Endothelial cell of umbilical vein (primary cell): ENCODE results near the gene SMOC2. TPM values are rescaled to one million over a fixed set of nuclear protein-coding genes. Genes with fewer than 3 reads are reported as not detected.
"Not testable (repeated sequence)": the region's sequence is repeated elsewhere in the genome, so short reads cannot be mapped to it uniquely, and the experiment has no call there.

Source experiments
- BruUV-seq: library from RNA; stranded (reverse); fragments of 400-500 nt; replicated peaks from 2 replicates; lab custom pipeline; 2021; lab: Mats Ljungman, UMichigan
- CTCF ChIA-PET: fragments of 300-600, 350-600 bp; sonication (Branson Sonifier 250); formaldehyde crosslinking; loops from one replicate; lab custom pipeline; 2021; ENCODE audit warnings: antibody characterized with exemption, inconsistent platforms; lab: Charles Lee
- POLR2A ChIA-PET: fragments of 300-600, 350-600 bp; sonication (Branson Sonifier 250); formaldehyde crosslinking; loops from one replicate; lab custom pipeline; 2021; ENCODE audit warnings: antibody characterized with exemption, inconsistent platforms; lab: Charles Lee
- DNase-seq: peaks from one replicate; pipeline ENCODE4 v3.0.0-alpha.2; 2011; ENCODE audit warnings: low read depth, low spot score
- FAIRE-seq: peaks from 2 replicates; lab custom pipeline; 2011; peaks lifted over from hg19 to GRCh38; lab: Jason Lieb, UNC
- H2AFZ ChIP-seq: 2 replicates; pipeline ENCODE4 v1.6.0; 2012; ENCODE audit warnings: low read depth, low read length, control low read depth, inconsistent platforms
- H3K27ac ChIP-seq: 2 replicates; pipeline ENCODE4 v1.5.1; 2011; ENCODE audit warnings: low read depth, mild to moderate bottlenecking, control low read depth, low read length, moderate library complexity; ENCODE audit not compliant: insufficient read depth
- H3K27me3 ChIP-seq, 2 experiments: 2 replicates each; pipeline versions ENCODE4 v1.6.0 to v1.6.1; 2011; ENCODE audit warnings: low read length in 2 of 2, mixed read lengths in 1 of 2; ENCODE audit not compliant: control insufficient read depth in 2 of 2, insufficient read depth in 2 of 2
- H3K36me3 ChIP-seq, 2 experiments: 2 replicates in 1 of 2; 3 replicates in 1 of 2; pipeline ENCODE4 v1.5.1; 2011; ENCODE audit warnings: low read length in 2 of 2, mild to moderate bottlenecking in 1 of 2, moderate library complexity in 1 of 2; ENCODE audit not compliant: control insufficient read depth in 2 of 2, insufficient read depth in 2 of 2; ENCODE audit errors: extremely low read depth in 1 of 2
- H3K4me1 ChIP-seq: 3 replicates; pipeline ENCODE4 v1.5.1; 2011; ENCODE audit warnings: mild to moderate bottlenecking, low read length; ENCODE audit not compliant: control insufficient read depth, insufficient read depth; ENCODE audit errors: extremely low read depth
- H3K4me2 ChIP-seq: 2 replicates; pipeline ENCODE4 v1.6.1; 2011; ENCODE audit warnings: low read length, control low read depth, mixed read lengths; ENCODE audit not compliant: insufficient read depth
- H3K4me3 ChIP-seq, 3 experiments: fragments of 200-600 bp in 1 of 3; sonication (generic), shearing (Covaris generic) in 1 of 3; replicated peaks in 1 of 3; 2 replicates each; pipeline ENCODE4 v1.5.1; 2011 to 2016; ENCODE audit warnings: control low read depth in 3 of 3, low read length in 3 of 3, mild to moderate bottlenecking in 2 of 3, inconsistent platforms in 1 of 3, low read depth in 1 of 3, moderate library complexity in 1 of 3; ENCODE audit not compliant: insufficient read depth in 1 of 3
- H3K79me2 ChIP-seq: 2 replicates; pipeline ENCODE4 v1.6.0; 2012; ENCODE audit warnings: low read length, inconsistent platforms; ENCODE audit not compliant: control insufficient read depth, insufficient read depth
- H3K9ac ChIP-seq: replicated peaks from 2 replicates; pipeline ENCODE3; 2011; ENCODE audit warnings: low read length, control low read depth; ENCODE audit not compliant: insufficient read depth; ENCODE audit errors: extremely low read depth
- H3K9me1 ChIP-seq: replicated peaks from 3 replicates; pipeline ENCODE4 v1.6.0; 2011; ENCODE audit warnings: mild to moderate bottlenecking, low read length; ENCODE audit not compliant: control insufficient read depth, insufficient read depth; ENCODE audit errors: extremely low read depth
- H3K9me3 ChIP-seq: replicated peaks from 2 replicates; pipeline ENCODE4 v1.5.1; 2012; ENCODE audit warnings: low read length, inconsistent platforms; ENCODE audit not compliant: control insufficient read depth, insufficient read depth
- H4K20me1 ChIP-seq: replicated peaks from 2 replicates; pipeline ENCODE3; 2011; ENCODE audit warnings: mild to moderate bottlenecking, low read length; ENCODE audit not compliant: control insufficient read depth, insufficient read depth; ENCODE audit errors: extremely low read depth
- CTCF ChIP-seq, 2 donors: IDR thresholded peaks; 1 replicate in 1 of 2; 2 replicates in 1 of 2; pipeline ENCODE4 v1.5.1; 2011; ENCODE audit warnings: low read length in 2 of 2, mild to moderate bottlenecking in 2 of 2, moderate library complexity in 2 of 2, control low read depth in 1 of 2, inconsistent platforms in 1 of 2, low read depth in 1 of 2; ENCODE audit not compliant: insufficient read depth in 1 of 2; ENCODE audit errors: extremely low read depth in 1 of 2
- EZH2 ChIP-seq: IDR thresholded peaks from 2 replicates; pipeline ENCODE4 v1.6.1; 2012; ENCODE audit warnings: borderline replicate concordance, low read depth, mild to moderate bottlenecking, moderate library complexity, low read length, inconsistent platforms; ENCODE audit not compliant: severe bottlenecking
- FOS ChIP-seq: IDR thresholded peaks from 2 replicates; pipeline ENCODE4 v1.6.1; 2011; ENCODE audit warnings: mild to moderate bottlenecking, low read length, moderate library complexity, borderline replicate concordance; ENCODE audit not compliant: insufficient read depth
- GATA2 ChIP-seq: IDR thresholded peaks from 2 replicates; pipeline ENCODE4 v1.7.0; 2011; ENCODE audit warnings: low read depth, mild to moderate bottlenecking, moderate library complexity, mixed read lengths, low read length; ENCODE audit not compliant: insufficient read length, insufficient read depth
- MAX ChIP-seq: IDR thresholded peaks from 2 replicates; pipeline ENCODE4 v1.6.1; 2011; ENCODE audit not compliant: insufficient read depth, insufficient read length
- MYC ChIP-seq: IDR thresholded peaks from one replicate; pipeline ENCODE4 v1.6.1; 2011; ENCODE audit warnings: mild to moderate bottlenecking, low read depth, low read length
- POLR2A ChIP-seq: IDR thresholded peaks from 2 replicates; pipeline ENCODE4 v1.6.1; 2012; ENCODE audit warnings: low read depth, mild to moderate bottlenecking, control low read depth, low read length
- POLR2AphosphoS5 ChIP-seq: IDR thresholded peaks from 2 replicates; pipeline ENCODE4 v1.6.1; 2012; ENCODE audit warnings: low read depth, mild to moderate bottlenecking, control low read depth, low read length, moderate library complexity; ENCODE audit not compliant: insufficient read depth
- dilution Hi-C: fragments of 300-500 bp; cut with MboI; formaldehyde crosslinking; loops from one replicate; pipeline ENCODE4 v1.15.0; 2019; ENCODE audit warnings: low sequenced_read_pairs; ENCODE audit not compliant: extremely low pct_ligation_motif_present
- intact Hi-C: fragments of 100-400 bp; cut with micrococcal nuclease; formaldehyde crosslinking; loops from one replicate; pipeline ENCODE4 v1.10.0; 2022
- polyA plus RNA-seq, 4 experiments: library from polyadenylated mRNA; depleted of rRNA in 3 of 4; stranded (reverse) in 3 of 4; unstranded in 1 of 4; fragments of >200 nt; gene quantifications; 2 replicates each; pipeline versions ENCODE4 v1.2.1 to v1.2.3, GENCODE V29; 2011 to 2012; ENCODE audit warnings: missing spikeins in 1 of 4
- total RNA-seq: library from RNA; stranded (reverse); gene quantifications from 2 replicates; pipeline ENCODE4 v1.2.3, GENCODE V29; 2021

The SMOC2 gene
- total and polyA plus RNA-seq, 2 donors (not counting 3 experiments of a cell fraction or from before 2014, with no cell fraction given), result not detected

GRCh38 chr6:168571268-168571667, 130.3 kb downstream of the SMOC2 start:
- POLR2A ChIA-PET, result no interaction called here
- no peaks in the 10 kb centered on the region for H3K4me1 ChIP-seq
- DNase-seq (no peak), FAIRE-seq (no peak)
- no peaks in the 10 kb centered on the region for H3K9me1 ChIP-seq
- CTCF ChIA-PET, result no interaction called here
- no peak overlapping the region for H3K27ac ChIP-seq
- dilution Hi-C loops, result no loop called here
- intact Hi-C loops, result no loop called here
- H3K36me3 ChIP-seq, result no peaks in the 10 kb centered on the region
- TF ChIP-seq MAX (no peak), GATA2 (no peak), FOS (no peak), POLR2AphosphoS5 (no peak), EZH2 (no peak), CTCF (IDR thresholded peaks at IDR 0.05; ENCODE audit: extremely low read depth in 1 of 2, insufficient read depth in 1 of 2, low read depth in 1 of 2, low read length in 2 of 2) (no peak), POLR2A (no peak), MYC (no peak)
- H3K9me3 ChIP-seq, result peaks cover 3% of the 10 kb centered on the region
- H2AFZ ChIP-seq, result no peak overlapping the region
- H4K20me1 ChIP-seq, result no peaks in the 10 kb centered on the region
- no peaks in the 10 kb centered on the region for H3K79me2 ChIP-seq
- H3K27me3 ChIP-seq, result no peaks in the 10 kb centered on the region
- no peak overlapping the region for H3K9ac ChIP-seq
- H3K4me2 ChIP-seq, result no peak overlapping the region
- H3K4me3 ChIP-seq, result no peak overlapping the region
- BruUV-seq, result no TSS peak

GRCh38 chr6:168573276-168573835, 132.4 kb downstream of the SMOC2 start:
- H3K36me3 ChIP-seq, H3K79me2 ChIP-seq, H3K4me1 ChIP-seq, FAIRE-seq, H4K20me1 ChIP-seq, BruUV-seq, H3K4me3 ChIP-seq, CTCF ChIA-PET, intact Hi-C loops, DNase-seq, H3K4me2 ChIP-seq, H3K9ac ChIP-seq, H2AFZ ChIP-seq, dilution Hi-C loops, H3K27ac ChIP-seq, POLR2A ChIA-PET, H3K9me1 ChIP-seq, H3K27me3 ChIP-seq, H3K9me3 ChIP-seq: not testable (repeated sequence)
